ENCODE results near the gene BCAP31.

- no peak for TF ChIP-seq CTCF (IDR thresholded peaks at IDR 0.05)
- TF ChIP-seq POLR2A (IDR thresholded peaks at IDR 0.05) = no peak
Observed at GRCh38 chrX:153707406-153707805, 16.8 kb downstream of the BCAP31 start.
